HCT116 (cell line): ENCODE measurements around the gene CCNE1. TPM values are rescaled to one million over a fixed set of nuclear protein-coding genes. Genes with fewer than 3 reads are reported as not detected.

ENCODE experiments used
- ATAC-seq: fragments of 200-7000 bp; cut with Tn5 transposase; 2 replicates; pipeline ENCODE4 v1.9.1; 2020; ENCODE audit warnings: mild to moderate bottlenecking, moderate library complexity
- BruUV-seq: library from RNA; stranded (reverse); fragments of 400-500 nt; replicated peaks from 2 replicates; lab custom pipeline; 2021; lab: Mats Ljungman, UMichigan
- CTCF ChIA-PET: fragments of 300-600 bp; sonication (Branson Sonifier 250); formaldehyde crosslinking; loops from one replicate; lab custom pipeline; 2021; ENCODE audit warnings: antibody characterized with exemption; lab: Charles Lee
- POLR2A ChIA-PET: fragments of 300-600, 350-600 bp; sonication (Branson Sonifier 250); formaldehyde crosslinking; loops from one replicate; lab custom pipeline; 2021; ENCODE audit warnings: antibody characterized with exemption; lab: Charles Lee
- RAD21 ChIA-PET, 2 experiments: fragments of 300-600 bp; sonication (Branson Sonifier 250); formaldehyde crosslinking; loops; one replicate each; lab custom pipeline; 2023; ENCODE audit warnings: low total read pairs in 2 of 2; ENCODE audit not compliant: uncharacterized antibody in 2 of 2, unreplicated experiment in 2 of 2, low non-redundant PET in 1 of 2; lab: Charles Lee
- DNase-seq: peaks from one replicate; pipeline ENCODE4 v3.0.0-alpha.2; 2010; ENCODE audit warnings: low read depth, low spot score
- H2AFZ ChIP-seq: fragments of 200-600 bp; shearing (Covaris generic), sonication (generic); 2 replicates; pipeline ENCODE4 v1.6.1; 2017; ENCODE audit warnings: low read depth, mixed run types, mixed read lengths, antibody characterized with exemption, low read length; ENCODE audit not compliant: poor library complexity, severe bottlenecking
- H3K27ac ChIP-seq: 2 replicates; pipeline ENCODE4 v1.5.1; 2012; ENCODE audit warnings: low read depth, low read length
- H3K27me3 ChIP-seq: fragments of 200-600 bp; sonication (generic); 2 replicates; pipeline ENCODE4 v1.6.1; 2016; ENCODE audit warnings: mixed run types, low read length, mixed read lengths; ENCODE audit not compliant: insufficient read depth
- H3K36me3 ChIP-seq, 2 experiments: fragments of 200-500 bp in 1 of 2; fragments of 200-600 bp in 1 of 2; sonication (Bioruptor generic) in 1 of 2; sonication (generic) in 1 of 2; 2 replicates each; pipeline versions ENCODE4 v1.5.1 to v1.6.1; 2014 to 2016; ENCODE audit warnings: low read length in 2 of 2, inconsistent platforms in 1 of 2, mixed read lengths in 1 of 2, mixed run types in 1 of 2; ENCODE audit not compliant: insufficient read depth in 2 of 2, control insufficient read depth in 1 of 2
- H3K4me1 ChIP-seq, 2 experiments: fragments of 200-600 bp in 1 of 2; sonication (generic) in 1 of 2; 2 replicates each; pipeline versions ENCODE4 v1.5.1 to v1.6.1; 2012 to 2017; ENCODE audit warnings: low read length in 2 of 2, inconsistent platforms in 1 of 2, mild to moderate bottlenecking in 1 of 2, mixed read lengths in 1 of 2, mixed run types in 1 of 2, moderate library complexity in 1 of 2; ENCODE audit not compliant: insufficient read depth in 2 of 2, control insufficient read depth in 1 of 2
- H3K4me2 ChIP-seq: fragments of 200-600 bp; sonication (generic); 2 replicates; pipeline ENCODE4 v1.6.1; 2017; ENCODE audit warnings: mixed run types, low read length, mixed read lengths
- H3K4me3 ChIP-seq, 2 experiments: fragments of 200-600 bp in 1 of 2; sonication (generic) in 1 of 2; replicated peaks in 1 of 2; 2 replicates each; pipeline ENCODE4 v1.5.1; 2011 to 2016; ENCODE audit warnings: low read length in 2 of 2, control low read depth in 1 of 2, low read depth in 1 of 2, mild to moderate bottlenecking in 1 of 2, mixed read lengths in 1 of 2, mixed run types in 1 of 2
- H3K79me2 ChIP-seq: fragments of 200-600 bp; sonication (generic); 2 replicates; pipeline ENCODE4 v1.6.1; 2017; ENCODE audit warnings: mild to moderate bottlenecking, mixed run types, low read length, moderate library complexity, mixed read lengths; ENCODE audit not compliant: insufficient read depth
- H3K9ac ChIP-seq: fragments of 200-600 bp; sonication (generic); 2 replicates; pipeline ENCODE4 v1.6.1; 2016; ENCODE audit warnings: low read length, mixed read lengths
- H3K9me2 ChIP-seq: fragments of 200-600 bp; sonication (generic), shearing (Covaris generic); 2 replicates; pipeline ENCODE4 v1.6.1; 2017; ENCODE audit warnings: mixed run types, mild to moderate bottlenecking, moderate library complexity; ENCODE audit not compliant: insufficient read depth
- H3K9me3 ChIP-seq, 2 experiments: fragments of 200-500 bp in 1 of 2; fragments of 200-600 bp in 1 of 2; sonication (Bioruptor generic) in 1 of 2; sonication (generic) in 1 of 2; 2 replicates each; pipeline ENCODE4 v1.6.1; 2014 to 2017; ENCODE audit warnings: low read length in 2 of 2, mixed read lengths in 2 of 2, inconsistent platforms in 1 of 2, low read depth in 1 of 2, mild to moderate bottlenecking in 1 of 2, mixed run types in 1 of 2, moderate library complexity in 1 of 2; ENCODE audit not compliant: control insufficient read depth in 1 of 2, insufficient read depth in 1 of 2
- H4K20me1 ChIP-seq: fragments of 200-600 bp; sonication (generic), shearing (Covaris generic); 2 replicates; pipeline ENCODE4 v1.6.1; 2017; ENCODE audit warnings: mixed run types, mild to moderate bottlenecking, moderate library complexity; ENCODE audit not compliant: insufficient read depth
- CEBPB ChIP-seq: IDR thresholded peaks from 2 replicates; pipeline ENCODE4 v1.6.1; 2012; ENCODE audit warnings: low read depth
- ELF1 ChIP-seq: IDR thresholded peaks from 2 replicates; pipeline ENCODE4 v1.6.1; 2012; ENCODE audit warnings: low read depth, borderline replicate concordance
- EZH2 ChIP-seq: fragments of 200-600 bp; sonication (generic); IDR thresholded peaks from 2 replicates; pipeline ENCODE4 v1.6.1; 2017; ENCODE audit warnings: antibody characterized with exemption, mixed run types
- EZH2phosphoT487 ChIP-seq: fragments of 200-600 bp; IDR thresholded peaks from 2 replicates; pipeline ENCODE4 v1.6.1; 2018; ENCODE audit warnings: antibody characterized with exemption, borderline replicate concordance
- POLR2AphosphoS5 ChIP-seq: IDR thresholded peaks from 2 replicates; pipeline ENCODE4 v1.6.1; 2011; ENCODE audit warnings: mild to moderate bottlenecking, low read depth, low read length, moderate library complexity
- SRF ChIP-seq: IDR thresholded peaks from 2 replicates; pipeline ENCODE4 v1.6.1; 2012; ENCODE audit warnings: low read depth
- ZNF274 ChIP-seq: fragments of 200-500 bp; sonication (Bioruptor generic); IDR thresholded peaks from 2 replicates; pipeline ENCODE4 v1.6.1; 2014; ENCODE audit warnings: mild to moderate bottlenecking, low read depth, low read length, inconsistent platforms
- intact Hi-C: fragments of 100-400 bp; cut with micrococcal nuclease; formaldehyde crosslinking; loops from 2 replicates; pipeline ENCODE4 v1.10.0; 2022
- total RNA-seq: library from RNA; stranded (reverse); gene quantifications from one replicate; pipeline ENCODE4 v1.2.1, GENCODE V29; 2021; ENCODE audit not compliant: unreplicated experiment
- TF ChIP-seq, protein P1 (sequence below), 3 experiments: fragments of 200-600 bp in 1 of 3; sonication (generic) in 1 of 3; IDR thresholded peaks in 2 of 3; conservative IDR thresholded peaks in 1 of 3; 2 replicates each; pipeline ENCODE4 v1.5.1; 2012 to 2017; ENCODE audit warnings: low read depth in 2 of 3, low read length in 2 of 3, antibody characterized with exemption in 1 of 3, borderline replicate concordance in 1 of 3, control low read depth in 1 of 3, mild to moderate bottlenecking in 1 of 3, mixed read lengths in 1 of 3, mixed run types in 1 of 3, moderate library complexity in 1 of 3; ENCODE audit not compliant: insufficient read depth in 1 of 3
- TF ChIP-seq, protein P2 (sequence below): IDR thresholded peaks from 2 replicates; pipeline ENCODE4 v1.6.1; 2012; ENCODE audit warnings: low read depth

Gene CCNE1
- total RNA-seq, 1 experiment from 2014 or later = 29.3 TPM

DNA sequence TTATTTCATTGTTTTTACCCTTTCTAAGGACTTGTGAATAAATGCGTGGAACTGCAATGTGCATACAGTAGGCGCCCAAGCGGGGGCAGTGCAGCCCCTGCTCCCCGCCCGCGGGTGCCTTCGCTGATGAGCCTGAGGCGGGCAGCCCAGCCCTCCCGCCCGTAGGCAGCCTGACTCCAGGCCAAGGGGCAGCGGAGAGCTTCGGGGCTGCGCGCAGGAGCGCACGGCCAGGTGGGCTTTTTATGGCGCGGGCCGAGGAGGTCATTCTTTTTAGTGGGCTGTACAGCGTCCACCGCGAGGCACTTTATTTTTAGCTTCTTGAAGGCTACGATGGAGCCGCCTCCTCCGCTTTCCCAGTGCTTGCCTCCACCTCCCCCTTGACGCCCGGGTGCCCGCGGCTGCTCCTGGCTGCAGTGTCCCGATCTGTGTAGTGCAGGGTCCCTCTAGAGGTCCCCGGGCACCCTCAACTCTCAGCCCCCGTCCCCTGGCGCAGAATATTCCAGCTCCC is 60.5 kb downstream of the CCNE1 start:
- Histone ChIP-seq H3K4me2 (peak overlapping the region; percentile 79), H3K79me2 (no peaks in the 10 kb centered on the region), H4K20me1 (no peaks in the 10 kb centered on the region)
- CTCF ChIA-PET = interaction anchor here (0.8 to 4.4 kb wide), 11 partner anchors 11 to 143 kb away, joined by 3 to 37 read pairs (median 4); no protein-coding TSS in a partner anchor
- TF ChIP-seq, protein P1, sequence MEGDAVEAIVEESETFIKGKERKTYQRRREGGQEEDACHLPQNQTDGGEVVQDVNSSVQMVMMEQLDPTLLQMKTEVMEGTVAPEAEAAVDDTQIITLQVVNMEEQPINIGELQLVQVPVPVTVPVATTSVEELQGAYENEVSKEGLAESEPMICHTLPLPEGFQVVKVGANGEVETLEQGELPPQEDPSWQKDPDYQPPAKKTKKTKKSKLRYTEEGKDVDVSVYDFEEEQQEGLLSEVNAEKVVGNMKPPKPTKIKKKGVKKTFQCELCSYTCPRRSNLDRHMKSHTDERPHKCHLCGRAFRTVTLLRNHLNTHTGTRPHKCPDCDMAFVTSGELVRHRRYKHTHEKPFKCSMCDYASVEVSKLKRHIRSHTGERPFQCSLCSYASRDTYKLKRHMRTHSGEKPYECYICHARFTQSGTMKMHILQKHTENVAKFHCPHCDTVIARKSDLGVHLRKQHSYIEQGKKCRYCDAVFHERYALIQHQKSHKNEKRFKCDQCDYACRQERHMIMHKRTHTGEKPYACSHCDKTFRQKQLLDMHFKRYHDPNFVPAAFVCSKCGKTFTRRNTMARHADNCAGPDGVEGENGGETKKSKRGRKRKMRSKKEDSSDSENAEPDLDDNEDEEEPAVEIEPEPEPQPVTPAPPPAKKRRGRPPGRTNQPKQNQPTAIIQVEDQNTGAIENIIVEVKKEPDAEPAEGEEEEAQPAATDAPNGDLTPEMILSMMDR (IDR thresholded peaks at IDR 0.05 in 2 of 3, conservative IDR thresholded peaks at IDR 0.05 in 1 of 3; ENCODE audit: borderline replicate concordance in 1 of 3, insufficient read depth in 1 of 3, low read depth in 2 of 3, low read length in 2 of 3) = peak in 2 of 3 experiments; percentile 26 to 28; a peak in 2 of 6 replicates
- TF ChIP-seq CEBPB = no peak
- TF ChIP-seq, all 23 proteins: peak for 1
- Histone ChIP-seq H3K4me1 (peaks cover 0 to 16% of the 10 kb centered on the region in 2 experiments; a peak in 3 of 4 replicates), H3K36me3 (no peaks in the 10 kb centered on the region), H3K9me3 (no peaks in the 10 kb centered on the region), H3K4me3 (no peak overlapping the region), H3K27me3 (no peaks in the 10 kb centered on the region), H3K27ac (no peak overlapping the region), H2AFZ (peak overlapping the region; percentile 85), H3K9ac (no peak overlapping the region), H3K9me2 (no peaks in the 10 kb centered on the region)
- DNase-seq (no peak), ATAC-seq (peak; percentile 69)
- no TSS peak for BruUV-seq
- RAD21 ChIA-PET = interaction anchor here in 1 of 2 experiments (0.6 to 1.1 kb wide), 3 partner anchors 8 to 142 kb away, joined by 3 to 5 read pairs (median 4); no protein-coding TSS in a partner anchor
- POLR2A ChIA-PET = no interaction called here
- intact Hi-C loops = loop anchor here (1.0 to 5.0 kb wide), 3 partner anchors 14 to 260 kb away; no protein-coding TSS in a partner anchor

DNA sequence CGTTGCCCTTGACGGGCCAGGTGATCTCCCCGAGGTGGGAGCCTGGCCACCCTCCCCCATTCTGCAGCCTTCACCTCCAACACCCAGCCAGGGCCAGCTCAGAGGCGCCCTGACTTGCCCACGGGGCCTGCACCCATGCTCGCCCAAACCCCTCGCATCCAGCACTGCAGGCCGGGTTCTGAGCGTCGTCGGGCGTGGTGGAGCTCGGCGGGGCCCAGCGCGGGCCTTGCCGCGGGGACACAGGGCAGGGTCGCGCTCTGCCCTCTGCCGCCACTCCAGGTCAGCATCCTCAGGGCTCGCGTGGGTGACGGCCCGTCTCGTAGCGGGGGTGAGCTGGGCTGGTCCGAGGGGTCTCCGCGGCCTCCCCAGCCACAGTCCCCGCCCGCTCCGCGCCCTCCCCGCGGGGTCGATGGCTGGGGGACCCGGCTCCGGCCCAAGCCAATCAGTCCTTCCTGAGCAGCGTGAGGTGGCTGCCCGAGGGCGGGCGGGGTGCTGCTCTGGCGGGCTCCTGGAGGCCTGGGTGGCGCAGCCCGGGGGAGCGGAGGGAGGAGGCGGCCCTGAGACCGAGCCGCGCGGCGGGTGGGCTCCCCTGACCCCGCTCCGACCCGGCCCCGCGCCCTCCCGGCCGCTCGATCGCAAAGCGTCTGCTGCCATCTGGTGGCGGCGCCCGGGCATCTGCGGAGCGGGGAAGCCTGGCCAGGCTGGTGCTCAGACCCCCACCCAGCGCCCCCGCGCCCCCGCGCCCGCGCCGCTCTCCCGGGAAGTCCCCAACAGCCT is 61.4 kb downstream of the CCNE1 start:
- Histone ChIP-seq H3K36me3 (no peaks in the 10 kb centered on the region), H3K79me2 (no peaks in the 10 kb centered on the region), H2AFZ (peak overlapping the region; percentile 85), H3K9me2 (no peaks in the 10 kb centered on the region), H3K27me3 (no peaks in the 10 kb centered on the region), H3K27ac (peak overlapping the region; percentile 33; the same call in 1 of the 2 replicates), H3K9ac (peak overlapping the region; percentile 28; the same call in 1 of the 2 replicates), H3K4me3 (peak overlapping the region; percentile 26 to 50), H3K4me1 (peaks cover 0 to 16% of the 10 kb centered on the region in 2 experiments; a peak in 3 of 4 replicates), H3K4me2 (peak overlapping the region; percentile 79), H3K9me3 (no peaks in the 10 kb centered on the region), H4K20me1 (no peaks in the 10 kb centered on the region)
- RAD21 ChIA-PET = interaction anchor here in 1 of 2 experiments (1.1 kb wide), 2 partner anchors 113 to 143 kb away, joined by 4 to 5 read pairs; no protein-coding TSS in a partner anchor
- ATAC-seq (peak; percentile 89), DNase-seq (no peak)
- no TSS peak for BruUV-seq
- intact Hi-C loops = loop anchor here (1.0 to 5.0 kb wide), 3 partner anchors 111 to 261 kb away; no protein-coding TSS in a partner anchor
- POLR2A ChIA-PET = no interaction called here
- CTCF ChIA-PET = interaction anchor here (0.8 to 4.4 kb wide), 11 partner anchors 12 to 144 kb away, joined by 3 to 37 read pairs (median 4); no protein-coding TSS in a partner anchor
- TF ChIP-seq EZH2 (no peak), ZNF274 (no peak), ELF1 (no peak), EZH2phosphoT487 (no peak), SRF (no peak), POLR2AphosphoS5 (no peak)
- TF ChIP-seq, protein P2, sequence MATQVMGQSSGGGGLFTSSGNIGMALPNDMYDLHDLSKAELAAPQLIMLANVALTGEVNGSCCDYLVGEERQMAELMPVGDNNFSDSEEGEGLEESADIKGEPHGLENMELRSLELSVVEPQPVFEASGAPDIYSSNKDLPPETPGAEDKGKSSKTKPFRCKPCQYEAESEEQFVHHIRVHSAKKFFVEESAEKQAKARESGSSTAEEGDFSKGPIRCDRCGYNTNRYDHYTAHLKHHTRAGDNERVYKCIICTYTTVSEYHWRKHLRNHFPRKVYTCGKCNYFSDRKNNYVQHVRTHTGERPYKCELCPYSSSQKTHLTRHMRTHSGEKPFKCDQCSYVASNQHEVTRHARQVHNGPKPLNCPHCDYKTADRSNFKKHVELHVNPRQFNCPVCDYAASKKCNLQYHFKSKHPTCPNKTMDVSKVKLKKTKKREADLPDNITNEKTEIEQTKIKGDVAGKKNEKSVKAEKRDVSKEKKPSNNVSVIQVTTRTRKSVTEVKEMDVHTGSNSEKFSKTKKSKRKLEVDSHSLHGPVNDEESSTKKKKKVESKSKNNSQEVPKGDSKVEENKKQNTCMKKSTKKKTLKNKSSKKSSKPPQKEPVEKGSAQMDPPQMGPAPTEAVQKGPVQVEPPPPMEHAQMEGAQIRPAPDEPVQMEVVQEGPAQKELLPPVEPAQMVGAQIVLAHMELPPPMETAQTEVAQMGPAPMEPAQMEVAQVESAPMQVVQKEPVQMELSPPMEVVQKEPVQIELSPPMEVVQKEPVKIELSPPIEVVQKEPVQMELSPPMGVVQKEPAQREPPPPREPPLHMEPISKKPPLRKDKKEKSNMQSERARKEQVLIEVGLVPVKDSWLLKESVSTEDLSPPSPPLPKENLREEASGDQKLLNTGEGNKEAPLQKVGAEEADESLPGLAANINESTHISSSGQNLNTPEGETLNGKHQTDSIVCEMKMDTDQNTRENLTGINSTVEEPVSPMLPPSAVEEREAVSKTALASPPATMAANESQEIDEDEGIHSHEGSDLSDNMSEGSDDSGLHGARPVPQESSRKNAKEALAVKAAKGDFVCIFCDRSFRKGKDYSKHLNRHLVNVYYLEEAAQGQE = no peak
